NCI-H345 treated with DMSO at 0.1 percent for 48 hours (cell line): ENCODE results near the gene TBXAS1.
A peak's percentile ranks its signal among the peaks of the same experiment; 100 is the strongest.

ENCODE experiments used
- DNase-seq: peaks from one replicate; lab custom pipeline; 2025; ENCODE audit not compliant: unreplicated experiment; lab: John Stamatoyannopoulos, UW

Gene TBXAS1

GRCh38 chr7:140039896-140040295, 210.8 kb downstream of the TBXAS1 start:
- no peak for DNase-seq

DNA sequence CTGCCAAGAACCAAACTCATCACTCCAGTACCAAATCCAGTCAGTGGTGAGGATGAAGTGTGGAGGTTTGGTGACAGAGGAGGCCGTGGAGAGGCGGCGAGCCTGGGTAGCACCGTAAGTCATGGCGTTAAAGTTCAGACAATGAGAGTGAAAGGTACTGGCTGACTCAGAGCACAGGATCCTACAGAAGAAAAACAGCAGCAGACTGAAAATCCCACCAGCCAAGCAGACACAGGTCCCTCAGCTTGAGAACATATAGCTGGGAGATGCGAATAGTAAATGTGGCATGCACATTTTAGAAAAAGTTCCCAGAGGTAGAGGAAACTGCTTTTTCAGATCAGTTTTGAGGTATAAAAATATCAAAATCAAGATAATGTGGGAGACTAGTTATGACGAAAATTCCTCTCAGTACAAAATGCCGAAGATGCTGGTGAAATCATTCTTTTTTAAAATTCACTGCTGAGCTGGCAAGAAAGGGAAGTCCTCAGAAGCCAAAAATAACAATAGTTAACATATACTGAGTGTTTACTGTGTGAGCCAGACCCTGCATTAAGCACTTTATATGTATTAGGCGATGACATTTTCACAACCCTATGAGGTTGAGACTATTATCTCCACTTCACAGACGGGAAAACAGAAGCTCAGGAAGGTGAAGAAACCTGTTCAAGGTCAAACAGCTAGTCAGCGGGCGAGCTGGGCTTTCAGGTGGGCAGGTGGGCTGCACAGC, 212.8 kb downstream of the TBXAS1 start:
- no peak for DNase-seq

GRCh38 chr7:140042386-140042670, 213.3 kb downstream of the TBXAS1 start:
- DNase-seq, result no peak

GRCh38 chr7:140044251-140044650, 215.2 kb downstream of the TBXAS1 start:
- no peak for DNase-seq

GRCh38 chr7:140045697-140046096, 216.6 kb downstream of the TBXAS1 start:
- no peak for DNase-seq

- DNase-seq, result no peak
Measured at GRCh38 chr7:140047197-140047596, 218.1 kb downstream of the TBXAS1 start.

DNA sequence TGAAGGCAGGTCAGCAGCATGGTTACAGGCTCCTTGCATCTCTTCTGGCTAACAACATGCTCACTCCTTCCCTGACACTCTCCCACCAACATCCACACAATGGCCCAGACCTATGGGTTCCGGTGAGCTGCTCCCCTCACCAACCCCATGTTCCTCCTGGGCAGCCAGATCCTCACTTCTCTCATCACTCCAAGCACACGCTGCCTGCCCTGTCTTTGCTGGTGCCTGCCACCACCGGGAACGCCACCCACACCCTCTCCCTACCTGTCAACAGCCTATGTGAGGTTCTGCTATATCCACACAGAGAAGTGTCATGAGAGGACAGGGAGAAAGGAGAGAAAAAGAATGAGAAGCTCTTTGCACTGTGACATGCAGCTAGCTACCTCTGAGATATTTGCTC, 219.1 kb downstream of the TBXAS1 start:
- no peak for DNase-seq

GRCh38 chr7:140048989-140049338, 219.9 kb downstream of the TBXAS1 start:
- no peak for DNase-seq

- no peak for DNase-seq
Measured at GRCh38 chr7:140049339-140050024, 220.4 kb downstream of the TBXAS1 start.

DNA sequence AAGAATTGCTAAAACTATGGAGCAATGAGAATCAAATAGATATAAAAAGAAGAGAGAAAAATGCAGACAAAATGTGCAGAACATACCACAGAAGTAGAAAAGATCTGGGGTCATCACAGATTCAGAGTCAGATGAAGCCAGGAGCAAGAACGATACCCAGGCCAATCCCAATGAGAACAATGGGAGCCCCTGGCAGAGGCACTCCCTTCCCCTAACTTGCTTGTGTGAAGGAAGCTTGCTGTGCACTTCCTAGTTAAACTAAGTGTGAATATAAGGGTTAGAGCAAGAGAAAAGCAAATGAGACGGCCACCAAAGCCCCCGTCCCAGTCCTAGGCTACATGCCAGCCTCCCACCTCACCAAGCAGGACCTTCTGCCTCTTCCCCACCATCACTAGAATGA, 221.0 kb downstream of the TBXAS1 start:
- no peak for DNase-seq

DNA sequence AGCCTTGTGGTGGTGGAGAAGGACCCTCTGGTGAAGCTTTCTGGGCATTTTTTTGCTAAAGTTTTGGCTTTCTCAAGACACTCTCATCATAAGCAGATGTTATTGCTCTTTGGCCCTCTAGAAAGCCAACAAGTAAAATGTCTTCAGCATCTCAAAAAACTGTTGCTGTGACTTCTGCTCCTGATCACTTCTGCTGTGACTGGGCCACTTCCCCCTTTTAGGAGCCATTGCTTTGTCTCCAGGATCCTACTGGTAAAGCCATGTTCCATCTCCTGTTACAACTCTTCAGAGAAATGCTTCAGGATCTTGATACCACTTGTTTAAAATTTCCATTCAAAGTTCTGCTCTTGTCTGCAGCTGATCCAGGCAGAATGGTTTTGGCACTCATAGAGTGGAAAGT, 222.8 kb downstream of the TBXAS1 start:
- no peak for DNase-seq

DNA sequence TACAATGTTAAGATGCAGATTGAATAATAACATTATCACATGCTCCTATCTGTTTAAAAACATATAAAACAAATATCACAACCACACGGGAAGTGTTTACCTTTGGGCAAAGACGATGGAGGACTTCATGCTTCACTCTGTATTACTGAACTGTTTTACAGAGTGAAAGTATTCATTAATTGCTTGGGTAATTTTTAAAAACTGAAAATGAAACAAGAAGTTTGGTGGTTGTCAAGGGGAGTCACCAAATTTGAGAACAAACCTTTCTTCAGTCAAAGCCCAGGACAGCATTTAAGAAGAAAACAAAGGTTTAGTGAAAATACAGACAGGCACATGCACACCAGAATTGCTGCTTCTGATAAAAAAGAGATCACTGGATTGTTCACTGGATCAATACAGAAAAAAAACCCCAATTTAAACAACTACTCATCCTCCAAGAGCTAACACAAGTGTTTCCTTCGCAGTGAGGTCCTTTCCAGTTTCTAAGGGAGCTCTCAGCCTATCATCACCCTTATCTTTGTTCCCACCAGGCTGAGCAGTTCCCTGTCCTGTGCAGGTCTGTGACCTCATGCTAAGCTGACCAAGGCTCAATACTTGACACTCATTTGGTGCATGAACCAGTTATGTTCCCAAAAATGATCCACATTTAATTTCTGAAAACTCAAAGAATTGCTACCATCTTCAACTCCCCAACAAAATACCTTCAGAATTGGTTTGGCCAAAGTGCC, 224.9 kb downstream of the TBXAS1 start:
- DNase-seq, result no peak

- no peak for DNase-seq
Measured at GRCh38 chr7:140054751-140055150, 225.7 kb downstream of the TBXAS1 start.

GRCh38 chr7:140055833-140056232, 226.8 kb downstream of the TBXAS1 start:
- no peak for DNase-seq

GRCh38 chr7:140056431-140057142, 227.5 kb downstream of the TBXAS1 start:
- no peak for DNase-seq

DNA sequence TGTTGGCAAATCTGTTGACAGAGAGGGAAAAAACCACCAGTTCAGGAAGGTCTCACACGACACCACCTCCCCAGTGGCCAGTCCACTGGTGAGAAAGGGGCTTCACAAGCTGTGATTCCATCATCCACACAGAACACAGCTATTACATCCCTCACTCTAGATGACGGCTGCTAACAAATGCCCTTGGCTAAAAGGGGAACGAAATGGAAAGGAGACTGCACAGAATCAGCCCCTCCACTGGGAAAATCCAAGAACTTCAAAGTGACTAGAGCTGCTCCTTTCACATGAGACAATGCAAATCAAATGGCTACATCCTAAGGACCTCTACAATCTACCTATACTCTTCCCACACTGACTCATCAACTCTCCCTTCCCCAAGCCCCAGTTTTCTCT, 228.1 kb downstream of the TBXAS1 start:
- DNase-seq, result no peak

DNA sequence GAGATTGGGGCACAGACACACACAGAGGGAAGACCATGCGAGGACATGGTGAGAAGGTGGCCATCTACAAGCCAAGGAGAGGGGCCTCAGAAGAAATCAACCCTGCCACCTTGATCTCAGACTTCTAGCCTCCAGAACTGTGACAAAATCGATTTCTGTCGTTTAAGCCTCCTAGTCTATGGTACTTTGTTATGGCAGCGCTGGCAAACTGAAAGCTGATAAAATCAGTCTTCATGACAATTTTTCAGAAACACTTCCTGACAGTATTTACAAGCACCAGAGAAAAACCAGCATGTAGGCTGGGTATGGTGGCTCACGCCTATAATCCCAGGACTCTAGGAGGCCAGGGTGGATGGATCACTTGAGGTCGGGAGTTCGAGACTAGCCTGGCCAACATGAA, 229.5 kb downstream of the TBXAS1 start:
- DNase-seq, result no peak

DNA sequence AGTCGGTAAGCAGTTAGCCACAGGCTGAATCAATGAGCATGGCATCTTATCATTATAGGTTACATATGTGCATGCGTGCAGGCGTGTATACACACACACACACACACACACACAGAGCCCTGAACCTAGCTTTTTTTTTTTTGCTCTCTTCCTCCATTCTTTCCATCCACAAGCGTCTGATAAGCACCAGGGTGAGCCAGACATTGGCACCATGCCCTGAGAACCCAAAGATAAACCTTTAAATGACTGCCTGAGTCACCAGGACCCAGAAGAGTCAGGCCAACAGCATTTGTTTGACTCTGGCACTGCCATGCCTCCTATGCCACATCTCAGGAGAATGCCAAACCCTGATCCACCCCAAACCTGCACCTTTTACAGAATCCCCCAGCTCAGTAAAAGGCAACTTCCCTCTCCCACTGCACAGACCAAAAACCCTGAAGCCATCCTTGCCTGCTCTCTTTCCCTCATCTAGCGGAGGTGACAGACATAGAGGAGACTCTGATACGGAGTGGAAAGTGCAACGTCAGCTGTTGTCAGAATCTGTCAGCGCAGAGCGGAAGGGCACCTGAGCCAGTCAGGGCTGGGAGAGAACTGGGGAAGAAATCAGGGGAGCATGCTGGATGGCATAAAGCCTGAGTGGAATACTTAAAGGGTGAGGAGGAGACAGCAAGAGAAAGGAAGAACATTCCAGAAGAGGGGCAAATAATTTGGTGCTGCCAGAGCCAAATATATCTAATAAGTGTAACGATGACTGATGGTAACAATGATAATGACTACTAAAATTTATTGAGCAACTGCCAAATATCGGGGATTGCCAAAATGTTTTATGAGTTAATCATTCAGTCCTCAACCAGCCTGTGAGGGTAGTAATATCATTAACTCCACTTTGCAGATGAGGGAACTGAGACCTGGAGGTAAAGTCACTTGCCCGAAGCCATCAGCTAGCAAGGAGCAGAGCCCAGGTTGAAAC, 230.5 kb downstream of the TBXAS1 start:
- peak; percentile 14 for DNase-seq

- no peak for DNase-seq
Measured at GRCh38 chr7:140060243-140060630, 231.2 kb downstream of the TBXAS1 start.

DNA sequence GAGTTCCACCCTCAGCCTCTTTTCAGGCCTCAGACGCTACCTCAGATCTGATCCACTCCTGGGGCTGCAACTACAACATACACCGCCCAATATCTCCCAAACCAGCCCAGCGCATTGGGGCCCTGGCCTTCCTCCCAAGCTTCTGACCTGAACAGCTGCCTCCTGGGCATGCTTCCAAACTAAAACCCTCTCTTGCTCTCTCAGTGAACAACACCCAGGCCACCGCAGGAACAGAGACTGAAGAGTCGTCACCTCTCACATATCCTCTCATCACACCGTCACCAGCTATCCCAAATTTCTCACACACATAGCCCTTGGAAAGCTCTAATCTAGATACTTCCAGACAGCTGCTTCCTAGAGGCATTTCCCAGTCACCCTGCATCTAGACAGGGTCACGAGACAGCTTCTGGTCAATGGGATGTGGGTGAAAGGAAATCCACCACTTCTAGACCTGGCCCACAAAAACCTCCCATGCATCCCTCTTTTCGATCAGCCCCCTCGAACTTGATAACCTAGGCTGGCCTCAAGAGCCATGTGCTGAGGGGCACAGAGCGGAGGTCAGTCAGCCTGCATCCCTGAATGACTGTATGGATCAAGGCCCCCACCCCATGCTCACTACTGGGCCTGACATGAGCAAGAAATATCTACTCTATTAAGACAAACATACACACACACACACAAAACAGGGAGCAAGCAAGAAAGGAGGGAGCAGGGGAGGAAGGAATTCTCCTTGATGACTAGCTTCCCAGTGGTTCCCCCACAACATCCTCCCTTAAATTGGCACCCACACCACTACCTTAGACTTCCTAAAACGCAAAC, 231.9 kb downstream of the TBXAS1 start:
- DNase-seq, result peak; percentile 4
